H1 (cell line): ENCODE measurements around the gene PLCB2. TPM values are rescaled to one million over a fixed set of nuclear protein-coding genes. Genes with fewer than 3 reads are reported as not detected.

ENCODE experiments used
- CTCF ChIA-PET: fragments of 300-600 bp; sonication (Branson Sonifier 250); formaldehyde crosslinking; loops from one replicate; lab custom pipeline; 2021; ENCODE audit not compliant: partially characterized antibody; lab: Charles Lee
- POLR2A ChIA-PET: fragments of 300-600 bp; sonication (Branson Sonifier 250); formaldehyde crosslinking; loops from one replicate; lab custom pipeline; 2021; ENCODE audit warnings: inconsistent platforms; ENCODE audit not compliant: partially characterized antibody; lab: Charles Lee
- DNase-seq, 2 experiments: peaks; one replicate each; pipeline versions ENCODE4 v3.0.0 to v3.0.0-alpha.2; 2010 to 2022; ENCODE audit warnings: low spot score in 2 of 2, low read depth in 1 of 2, mixed read lengths in 1 of 2
- FAIRE-seq: peaks from 2 replicates; lab custom pipeline; 2011; peaks lifted over from hg19 to GRCh38; lab: Jason Lieb, UNC
- H2AFZ ChIP-seq: 2 replicates; pipeline ENCODE4 v1.8.1; 2012; ENCODE audit warnings: low read length, inconsistent platforms
- H2AK5ac ChIP-seq: 2 replicates; pipeline ENCODE4 v1.6.1; 2013; ENCODE audit warnings: low read depth, low read length
- H2BK120ac ChIP-seq: replicated peaks from 2 replicates; pipeline ENCODE3; 2013; ENCODE audit warnings: low read depth, low read length, inconsistent platforms
- H2BK12ac ChIP-seq: 2 replicates; pipeline ENCODE4 v1.6.1; 2013; ENCODE audit warnings: low read depth, low read length
- H2BK15ac ChIP-seq: 2 replicates; pipeline ENCODE4 v1.6.1; 2013; ENCODE audit warnings: low read length
- H2BK20ac ChIP-seq: 2 replicates; pipeline ENCODE4 v1.6.1; 2013; ENCODE audit warnings: low read length
- H2BK5ac ChIP-seq: 2 replicates; pipeline ENCODE4 v1.6.1; 2013; ENCODE audit warnings: low read depth, low read length
- H3K14ac ChIP-seq: 2 replicates; pipeline ENCODE4 v1.6.1; 2013; ENCODE audit warnings: inconsistent platforms; ENCODE audit not compliant: insufficient read length
- H3K18ac ChIP-seq: 2 replicates; pipeline ENCODE4 v1.6.1; 2013; ENCODE audit warnings: low read length; ENCODE audit errors: extremely low read depth
- H3K23ac ChIP-seq: 2 replicates; pipeline ENCODE4 v1.6.1; 2013; ENCODE audit warnings: inconsistent platforms; ENCODE audit not compliant: insufficient read length
- H3K23me2 ChIP-seq: 2 replicates; pipeline ENCODE4 v1.6.1; 2013; ENCODE audit warnings: low read depth, low read length
- H3K27ac ChIP-seq: 2 replicates; pipeline ENCODE4 v1.6.1; 2011; ENCODE audit warnings: low read depth, low read length, inconsistent platforms
- H3K27me3 ChIP-seq, 4 experiments: replicated peaks in 1 of 4; 1 replicate in 1 of 4; 2 replicates in 3 of 4; pipeline versions ENCODE4 v1.6.1 to v1.8.1; 2011 to 2013; ENCODE audit warnings: low read length in 3 of 4, mild to moderate bottlenecking in 3 of 4, inconsistent platforms in 2 of 4, mixed read lengths in 2 of 4, moderate library complexity in 1 of 4; ENCODE audit not compliant: control insufficient read depth in 3 of 4, insufficient read depth in 3 of 4; ENCODE audit errors: extremely low read depth in 1 of 4
- H3K36me3 ChIP-seq, 4 experiments: 2 replicates each; pipeline versions ENCODE4 v1.6.1 to v1.8.1; 2011 to 2013; ENCODE audit warnings: mild to moderate bottlenecking in 4 of 4, low read length in 3 of 4, moderate library complexity in 2 of 4, control low read depth in 1 of 4, inconsistent platforms in 1 of 4; ENCODE audit not compliant: insufficient read depth in 4 of 4, control insufficient read depth in 2 of 4
- H3K4ac ChIP-seq: replicated peaks from 2 replicates; pipeline ENCODE3; 2013; ENCODE audit warnings: low read length, low read depth, mixed read lengths, inconsistent platforms; ENCODE audit not compliant: insufficient read length
- H3K4me1 ChIP-seq, 4 experiments: replicated peaks in 1 of 4; 1 replicate in 1 of 4; 2 replicates in 3 of 4; pipeline versions ENCODE4 v1.6.1 to v1.8.1; 2011 to 2013; ENCODE audit warnings: low read length in 3 of 4, inconsistent platforms in 2 of 4, mixed read lengths in 1 of 4; ENCODE audit not compliant: insufficient read depth in 4 of 4, control insufficient read depth in 3 of 4
- H3K4me2 ChIP-seq, 2 experiments: 2 replicates each; pipeline versions ENCODE4 v1.6.1 to v1.8.1; 2011 to 2013; ENCODE audit warnings: low read depth in 2 of 2, low read length in 2 of 2, control low read depth in 1 of 2, inconsistent platforms in 1 of 2, mild to moderate bottlenecking in 1 of 2; ENCODE audit not compliant: insufficient read depth in 1 of 2
- H3K4me3 ChIP-seq, 4 experiments: fragments of 200-600, 300-600 bp in 1 of 4; sonication (generic), shearing (Covaris generic), sonication (Bioruptor Twin) in 1 of 4; 2 replicates each; pipeline versions ENCODE4 v1.5.1 to v1.8.1; 2011 to 2016; ENCODE audit warnings: low read length in 4 of 4, low read depth in 3 of 4, control low read depth in 2 of 4, inconsistent platforms in 2 of 4, mild to moderate bottlenecking in 2 of 4, mixed read lengths in 1 of 4, moderate library complexity in 1 of 4; ENCODE audit not compliant: insufficient read depth in 2 of 4; ENCODE audit errors: extremely low read depth in 1 of 4
- H3K56ac ChIP-seq: replicated peaks from 2 replicates; pipeline ENCODE3; 2013; ENCODE audit warnings: low read depth, mild to moderate bottlenecking, mixed read lengths, low read length, inconsistent platforms; ENCODE audit not compliant: insufficient read length
- H3K79me1 ChIP-seq: 2 replicates; pipeline ENCODE4 v1.6.1; 2013; ENCODE audit warnings: low read depth, low read length, control low read depth
- H3K79me2 ChIP-seq, 2 experiments: 2 replicates each; pipeline versions ENCODE4 v1.6.1 to v1.8.1; 2012 to 2013; ENCODE audit warnings: low read length in 2 of 2, mild to moderate bottlenecking in 2 of 2, inconsistent platforms in 1 of 2; ENCODE audit not compliant: insufficient read depth in 2 of 2, control insufficient read depth in 1 of 2
- H3K9ac ChIP-seq, 4 experiments: replicated peaks in 1 of 4; 1 replicate in 1 of 4; 2 replicates in 3 of 4; pipeline versions ENCODE4 v1.6.1 to v1.8.1; 2011 to 2013; ENCODE audit warnings: low read depth in 3 of 4, low read length in 3 of 4, control low read depth in 2 of 4, mild to moderate bottlenecking in 2 of 4, moderate library complexity in 2 of 4, inconsistent platforms in 1 of 4; ENCODE audit errors: extremely low read depth in 1 of 4
- H3K9me3 ChIP-seq, 2 experiments: 2 replicates each; pipeline versions ENCODE4 v1.6.1 to v1.8.1; 2012 to 2013; ENCODE audit warnings: mild to moderate bottlenecking in 2 of 2, moderate library complexity in 2 of 2, control low read depth in 1 of 2, inconsistent platforms in 1 of 2, low read depth in 1 of 2, low read length in 1 of 2, mixed read lengths in 1 of 2; ENCODE audit not compliant: insufficient read depth in 2 of 2
- H4K20me1 ChIP-seq, 2 experiments: replicated peaks in 1 of 2; 2 replicates each; pipeline versions ENCODE3 to v1.8.1; 2011 to 2013; ENCODE audit warnings: inconsistent platforms in 2 of 2, low read length in 2 of 2, mild to moderate bottlenecking in 1 of 2; ENCODE audit not compliant: insufficient read depth in 2 of 2, control insufficient read depth in 1 of 2
- H4K5ac ChIP-seq: 2 replicates; pipeline ENCODE4 v1.6.1; 2013; ENCODE audit warnings: low read length, low read depth, mixed read lengths, inconsistent platforms; ENCODE audit not compliant: insufficient read length
- H4K8ac ChIP-seq: 2 replicates; pipeline ENCODE4 v1.8.0; 2013; ENCODE audit warnings: mild to moderate bottlenecking, moderate library complexity, low read length, inconsistent platforms; ENCODE audit not compliant: insufficient read depth; ENCODE audit errors: extremely low read depth
- H4K91ac ChIP-seq: replicated peaks from 2 replicates; pipeline ENCODE3; 2013; ENCODE audit warnings: low read length, mixed read lengths, inconsistent platforms; ENCODE audit not compliant: insufficient read length
- ASH2L ChIP-seq: fragments of 200-600, 300-600 bp; sonication (generic); IDR thresholded peaks from one replicate; pipeline ENCODE4 v1.7.1; 2017; ENCODE audit warnings: low read length
- GABPA ChIP-seq: IDR thresholded peaks from 2 replicates; pipeline ENCODE4 v1.6.1; 2011; ENCODE audit warnings: mild to moderate bottlenecking, low read length, moderate library complexity, borderline replicate concordance; ENCODE audit not compliant: insufficient read depth
- WGBS, 2 experiments: shearing (Covaris generic) in 1 of 2; methylation state at CpG; one replicate each; pipeline versions ENCODE4 v1.1.6 to v1.1.7; 2013 to 2015; ENCODE audit warnings: low lambda C conversion rate in 2 of 2, mixed read lengths in 2 of 2, inconsistent platforms in 1 of 2, low coverage in 1 of 2, missing lambda C conversion rate in 1 of 2; ENCODE audit not compliant: insufficient replicate concordance in 2 of 2, insufficient coverage in 1 of 2, insufficient read length in 1 of 2; ENCODE audit errors: extremely low coverage in 1 of 2, missing lambda C conversion rate in 1 of 2; 5-methylcytosine and 5-hydroxymethylcytosine counted together
- polyA plus RNA-seq, 7 experiments: library from polyadenylated mRNA; depleted of rRNA in 3 of 7; stranded (reverse) in 5 of 7; unstranded in 2 of 7; fragments of >200 nt in 5 of 7; fragments of 200-250 nt in 2 of 7; gene quantifications; 1 replicate in 5 of 7; 2 replicates in 1 of 7; 4 replicates in 1 of 7; pipeline versions ENCODE4 v1.2.1 to v1.2.3, GENCODE V29; 2011 to 2013; ENCODE audit warnings: missing spikeins in 2 of 7, mixed read lengths in 2 of 7
- total RNA-seq: library from RNA; stranded (reverse); fragmentation: NEBNext Ultra II Directional; extraction: Animal tissue kit (Norgen Biotek cat#: 25700); gene quantifications from 2 replicates; pipeline ENCODE4 v1.2.1, GENCODE V29; 2021

Gene PLCB2
- total and polyA plus RNA-seq, 2 of the 8 experiments (the other 6 are each of a cell fraction or from before 2014, with no cell fraction given) = 7.2 to 8.4 TPM

DNA sequence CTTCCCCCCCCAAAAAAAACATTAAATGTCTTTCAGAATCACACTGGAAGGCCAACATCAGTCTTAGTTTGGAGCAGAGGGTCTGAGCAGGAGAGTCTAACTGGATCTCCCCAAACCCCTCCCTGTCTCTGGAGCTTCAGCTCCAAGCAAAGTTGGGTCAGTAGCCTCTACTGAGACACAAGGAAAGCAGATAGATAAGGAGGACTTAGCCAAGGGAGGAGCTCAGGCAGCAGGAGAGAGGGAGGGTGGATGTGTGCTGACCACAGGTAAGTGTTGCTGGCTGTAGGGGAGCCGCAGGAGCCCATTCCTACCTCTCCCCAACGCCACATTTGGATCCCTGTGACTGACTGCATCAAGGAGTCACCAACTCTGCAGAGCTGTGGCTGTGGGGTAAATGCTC is 7.0 kb downstream of the PLCB2 start:
- FAIRE-seq (no peak), DNase-seq (no peak)
- ChIA-PET POLR2A (interaction anchor here (0.7 to 3.0 kb wide), 7 partner anchors 10 to 82 kb away, joined by 3 to 46 read pairs (median 4); partner anchors contain the start of genes ANKRD63 and KNSTRN), CTCF (interaction anchor here (1.8 to 23.9 kb wide), 7 partner anchors 9 to 255 kb away, joined by 6 to 584 read pairs (median 50); partner anchors contain the start of genes ANKRD63, CCDC9B and INAFM2)
- 94% methylated on average over 2 of the region's 2 CpGs; no CpG with 5 or more reads in 1 of the 2 experiments for WGBS, 2 experiments
- no peak overlapping the region for H3K27ac ChIP-seq
- no peaks in the 10 kb centered on the region for H3K36me3 ChIP-seq
- H3K4me3 ChIP-seq = no peak overlapping the region
- H3K9me3 ChIP-seq = 0 out of 4 replicates have a peak, but pooled peaks cover 0 to 3% of the 10 kb centered on the region in 2 experiments
- H3K18ac ChIP-seq = no peak overlapping the region
- no peaks in the 10 kb centered on the region for H4K20me1 ChIP-seq
- peaks cover 0 to 20% (median 7%) of the 10 kb centered on the region in 4 experiments; a peak in 6 of 7 replicates for H3K4me1 ChIP-seq
- no peak overlapping the region for H2BK120ac ChIP-seq
- H2BK15ac ChIP-seq = no peak overlapping the region
- no peak overlapping the region for H4K5ac ChIP-seq
- no peak overlapping the region for H3K56ac ChIP-seq
- H3K27me3 ChIP-seq = peaks cover 0 to 2% (median 0%) of the 10 kb centered on the region in 4 experiments; a peak in 1 of 7 replicates
- H2AFZ ChIP-seq = no peak overlapping the region
- H2BK5ac ChIP-seq = no peak overlapping the region
- no peak overlapping the region for H2BK20ac ChIP-seq
- no peak overlapping the region for H2BK12ac ChIP-seq
- H4K91ac ChIP-seq = no peak overlapping the region
- no peak overlapping the region for H3K4ac ChIP-seq
- H2AK5ac ChIP-seq = no peak overlapping the region
- no peak overlapping the region for H3K9ac ChIP-seq
- H3K23me2 ChIP-seq = no peaks in the 10 kb centered on the region
- H3K14ac ChIP-seq = no peak overlapping the region
- no peaks in the 10 kb centered on the region for H3K79me1 ChIP-seq
- no peaks in the 10 kb centered on the region for H3K79me2 ChIP-seq
- H3K4me2 ChIP-seq = no peak overlapping the region
- H4K8ac ChIP-seq = no peak overlapping the region
- no peak overlapping the region for H3K23ac ChIP-seq
- no peak for TF ChIP-seq GABPA
- no peak for TF ChIP-seq ASH2L
